ENCODE data around the gene SKOR1.

DNA sequence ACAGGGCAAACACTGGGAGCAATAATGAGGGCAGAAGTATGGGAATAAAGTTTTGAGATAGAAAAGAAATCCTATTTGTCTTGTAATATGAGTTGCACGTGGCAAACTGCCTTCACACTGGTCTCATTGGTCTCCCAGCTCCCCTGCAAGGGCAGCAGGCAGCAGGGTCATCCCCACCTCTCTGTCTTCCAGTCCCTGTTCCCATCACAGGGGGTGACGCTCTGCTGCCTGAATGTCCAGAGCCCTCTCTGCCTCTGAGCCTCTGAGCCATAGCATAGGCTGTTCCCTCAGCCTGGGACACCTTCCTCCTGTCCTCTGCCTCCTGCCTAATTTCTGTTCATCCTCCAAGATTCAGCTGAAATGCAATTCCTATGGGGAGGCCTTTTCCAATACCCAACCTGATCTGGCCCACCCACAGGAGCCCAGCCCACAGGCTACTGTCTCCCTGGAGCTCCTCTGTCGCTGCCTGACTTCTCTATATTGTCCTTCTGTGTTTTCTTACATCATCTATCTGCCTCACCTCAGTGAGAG lies 12.1 kb upstream of the SKOR1 start:
- TF ChIP-seq POLR2AphosphoS5 (IDR thresholded peaks at IDR 0.05; ENCODE audit: low read depth, low read length) = no peak
- TF ChIP-seq ZNF274 (IDR thresholded peaks at IDR 0.05; ENCODE audit: low read depth, low read length) = no peak

All from HCT116 (cell line).